ENCODE results near the gene OLFML2A. TPM values are rescaled to one million over a fixed set of nuclear protein-coding genes. Genes with fewer than 3 reads are reported as not detected.
A peak's percentile ranks its signal among the peaks of the same experiment; 100 is the strongest.
"Not testable (repeated sequence)": the region's sequence is repeated elsewhere in the genome, so short reads cannot be mapped to it uniquely, and the experiment has no call there.

Gene OLFML2A
- polyA plus RNA-seq, 1 donor, result 175 TPM

GRCh38 chr9:124829334-124829669, 52.4 kb downstream of the OLFML2A start:
- DNase-seq, result no peak

- no peak for DNase-seq
Measured at GRCh38 chr9:124830593-124830992, 53.7 kb downstream of the OLFML2A start.

GRCh38 chr9:124831642-124832364, 54.9 kb downstream of the OLFML2A start:
- DNase-seq, result no peak

- no peak for DNase-seq
Measured at GRCh38 chr9:124834591-124834990, 57.7 kb downstream of the OLFML2A start.

GRCh38 chr9:124835026-124835557, 58.2 kb downstream of the OLFML2A start:
- peak; percentile 61 for DNase-seq

GRCh38 chr9:124838132-124838531, 61.2 kb downstream of the OLFML2A start:
- not testable (repeated sequence) for DNase-seq

GRCh38 chr9:124838567-124839275, 61.8 kb downstream of the OLFML2A start:
- DNase-seq, result not testable (repeated sequence)

GRCh38 chr9:124839612-124840299, 62.8 kb downstream of the OLFML2A start:
- DNase-seq, result no peak

GRCh38 chr9:124840300-124840833, 63.4 kb downstream of the OLFML2A start:
- DNase-seq, result peak; percentile 62

- DNase-seq, result no peak
Measured at GRCh38 chr9:124841075-124841821, 64.3 kb downstream of the OLFML2A start.

- no peak for DNase-seq
Measured at GRCh38 chr9:124843456-124844034, 66.6 kb downstream of the OLFML2A start.

- DNase-seq, result no peak
Measured at GRCh38 chr9:124844291-124844690, 67.4 kb downstream of the OLFML2A start.

GRCh38 chr9:124846467-124846866, 69.5 kb downstream of the OLFML2A start:
- DNase-seq, result not testable (repeated sequence)

GRCh38 chr9:124846969-124847368, 70.0 kb downstream of the OLFML2A start:
- no peak for DNase-seq

GRCh38 chr9:124849801-124850200, 72.9 kb downstream of the OLFML2A start:
- no peak for DNase-seq

- DNase-seq, result no peak
Measured at GRCh38 chr9:124852121-124852828, 75.3 kb downstream of the OLFML2A start.

GRCh38 chr9:124852829-124853531, 76.0 kb downstream of the OLFML2A start, which contains the start of gene WDR38:
TSS of gene WDR38 (plus strand) at chr9:124853460. CDS start at chr9:124853532, 72 bp downstream.
- peak; percentile 77 for DNase-seq

- DNase-seq, result no peak
Measured at GRCh38 chr9:124853605-124854143, 76.7 kb downstream of the OLFML2A start.

GRCh38 chr9:124854161-124854560, 77.2 kb downstream of the OLFML2A start:
- DNase-seq, result no peak

GRCh38 chr9:124854822-124855221, 77.9 kb downstream of the OLFML2A start:
- no peak for DNase-seq

All from hindlimb muscle (tissue), 1 donor.